H1 (cell line): ENCODE results near the gene KMT5B.

ENCODE experiments used
- BACH1 ChIP-seq: IDR thresholded peaks from 2 replicates; pipeline ENCODE4 v1.6.1; 2012; ENCODE audit warnings: low read length, improper control_type of control experiment
- EZH2 ChIP-seq: fragments of 200-600 bp; sonication (generic); IDR thresholded peaks from 2 replicates; pipeline ENCODE4 v1.7.1; 2012; ENCODE audit warnings: low read depth, mild to moderate bottlenecking, moderate library complexity, low read length, inconsistent platforms; ENCODE audit not compliant: severe bottlenecking
- GTF2F1 ChIP-seq: IDR thresholded peaks from 2 replicates; pipeline ENCODE4 v1.6.1; 2012; ENCODE audit warnings: low read depth, low read length, improper control_type of control experiment, borderline replicate concordance
- JUN ChIP-seq: IDR thresholded peaks from 2 replicates; pipeline ENCODE4 v1.6.1; 2011; ENCODE audit warnings: low read depth, mild to moderate bottlenecking, improper control_type of control experiment, low read length
- NRF1 ChIP-seq: IDR thresholded peaks from 2 replicates; pipeline ENCODE4 v1.6.1; 2011; ENCODE audit warnings: mild to moderate bottlenecking, low read depth, low read length, improper control_type of control experiment
- POLR2A ChIP-seq, 2 experiments: IDR thresholded peaks; 1 replicate in 1 of 2; 2 replicates in 1 of 2; pipeline ENCODE4 v1.6.1; 2011; ENCODE audit warnings: low read depth in 2 of 2, low read length in 2 of 2, mild to moderate bottlenecking in 2 of 2; ENCODE audit errors: control extremely low read depth in 1 of 2
- SP2 ChIP-seq: IDR thresholded peaks from 2 replicates; pipeline ENCODE4 v1.6.1; 2012; ENCODE audit warnings: mild to moderate bottlenecking, low read length, inconsistent platforms
- SRF ChIP-seq: IDR thresholded peaks from 2 replicates; pipeline ENCODE4 v1.6.1; 2011; ENCODE audit warnings: mild to moderate bottlenecking, low read depth, low read length, moderate library complexity
- TEAD4 ChIP-seq: IDR thresholded peaks from 2 replicates; pipeline ENCODE4 v1.6.1; 2012; ENCODE audit warnings: low read depth, low read length, inconsistent platforms, mixed read lengths
- ZNF274 ChIP-seq: IDR thresholded peaks from 2 replicates; pipeline ENCODE4 v1.7.0; 2012; ENCODE audit warnings: low read length, borderline replicate concordance; ENCODE audit errors: extremely low read depth
- TF ChIP-seq, protein P1 (sequence below), 3 experiments: IDR thresholded peaks; 1 replicate in 2 of 3; 2 replicates in 1 of 3; pipeline versions ENCODE4 v1.5.1 to v1.6.1; 2011; ENCODE audit warnings: low read length in 3 of 3, mild to moderate bottlenecking in 3 of 3, inconsistent platforms in 2 of 3, low read depth in 1 of 3, moderate library complexity in 1 of 3; ENCODE audit not compliant: insufficient read depth in 1 of 3; ENCODE audit errors: control extremely low read depth in 1 of 3
- TF ChIP-seq, protein P2 (sequence below): IDR thresholded peaks from 2 replicates; pipeline ENCODE4 v1.6.1; 2012; ENCODE audit warnings: inconsistent platforms
- TF ChIP-seq, protein P3 (sequence below): IDR thresholded peaks from 2 replicates; pipeline ENCODE4 v1.6.1; 2012; ENCODE audit warnings: low read length, inconsistent platforms
- TF ChIP-seq, protein P4 (sequence below): IDR thresholded peaks from 2 replicates; pipeline ENCODE4 v1.6.1; 2011; ENCODE audit warnings: low read length, improper control_type of control experiment

DNA sequence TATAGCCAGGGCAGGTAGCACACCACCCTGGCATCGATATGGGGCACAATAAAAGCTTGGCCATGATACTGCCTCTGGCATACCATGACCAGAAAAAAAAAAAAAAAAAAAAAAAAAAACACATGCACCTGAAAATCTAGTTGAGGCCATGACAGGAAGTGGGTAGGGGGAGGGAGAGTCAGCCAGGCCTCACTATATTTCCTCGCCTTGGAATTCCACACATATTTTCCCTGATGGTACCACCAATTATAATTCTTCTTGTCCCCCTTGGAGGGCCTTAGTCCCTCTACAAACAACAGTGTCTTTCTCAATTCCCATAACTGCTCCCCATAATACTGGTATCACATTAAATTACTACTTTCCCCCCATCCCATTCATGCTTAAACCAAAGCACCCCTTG is 79.3 kb downstream of the KMT5B start:
- TF ChIP-seq, protein P1, sequence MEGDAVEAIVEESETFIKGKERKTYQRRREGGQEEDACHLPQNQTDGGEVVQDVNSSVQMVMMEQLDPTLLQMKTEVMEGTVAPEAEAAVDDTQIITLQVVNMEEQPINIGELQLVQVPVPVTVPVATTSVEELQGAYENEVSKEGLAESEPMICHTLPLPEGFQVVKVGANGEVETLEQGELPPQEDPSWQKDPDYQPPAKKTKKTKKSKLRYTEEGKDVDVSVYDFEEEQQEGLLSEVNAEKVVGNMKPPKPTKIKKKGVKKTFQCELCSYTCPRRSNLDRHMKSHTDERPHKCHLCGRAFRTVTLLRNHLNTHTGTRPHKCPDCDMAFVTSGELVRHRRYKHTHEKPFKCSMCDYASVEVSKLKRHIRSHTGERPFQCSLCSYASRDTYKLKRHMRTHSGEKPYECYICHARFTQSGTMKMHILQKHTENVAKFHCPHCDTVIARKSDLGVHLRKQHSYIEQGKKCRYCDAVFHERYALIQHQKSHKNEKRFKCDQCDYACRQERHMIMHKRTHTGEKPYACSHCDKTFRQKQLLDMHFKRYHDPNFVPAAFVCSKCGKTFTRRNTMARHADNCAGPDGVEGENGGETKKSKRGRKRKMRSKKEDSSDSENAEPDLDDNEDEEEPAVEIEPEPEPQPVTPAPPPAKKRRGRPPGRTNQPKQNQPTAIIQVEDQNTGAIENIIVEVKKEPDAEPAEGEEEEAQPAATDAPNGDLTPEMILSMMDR (IDR thresholded peaks at IDR 0.05; ENCODE audit: control extremely low read depth in 1 of 3, insufficient read depth in 1 of 3, low read depth in 1 of 3, low read length in 3 of 3) = no peak
- TF ChIP-seq TEAD4 = no peak
- TF ChIP-seq, protein P2, sequence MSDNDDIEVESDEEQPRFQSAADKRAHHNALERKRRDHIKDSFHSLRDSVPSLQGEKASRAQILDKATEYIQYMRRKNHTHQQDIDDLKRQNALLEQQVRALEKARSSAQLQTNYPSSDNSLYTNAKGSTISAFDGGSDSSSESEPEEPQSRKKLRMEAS = no peak
- no peak for TF ChIP-seq GTF2F1
- TF ChIP-seq POLR2A (IDR thresholded peaks at IDR 0.05; ENCODE audit: control extremely low read depth in 1 of 2, low read depth in 2 of 2, low read length in 2 of 2) = no peak
- no peak for TF ChIP-seq SRF
- no peak for TF ChIP-seq JUN
- TF ChIP-seq ZNF274 = no peak
- no peak for TF ChIP-seq SP2
- TF ChIP-seq, protein P3, sequence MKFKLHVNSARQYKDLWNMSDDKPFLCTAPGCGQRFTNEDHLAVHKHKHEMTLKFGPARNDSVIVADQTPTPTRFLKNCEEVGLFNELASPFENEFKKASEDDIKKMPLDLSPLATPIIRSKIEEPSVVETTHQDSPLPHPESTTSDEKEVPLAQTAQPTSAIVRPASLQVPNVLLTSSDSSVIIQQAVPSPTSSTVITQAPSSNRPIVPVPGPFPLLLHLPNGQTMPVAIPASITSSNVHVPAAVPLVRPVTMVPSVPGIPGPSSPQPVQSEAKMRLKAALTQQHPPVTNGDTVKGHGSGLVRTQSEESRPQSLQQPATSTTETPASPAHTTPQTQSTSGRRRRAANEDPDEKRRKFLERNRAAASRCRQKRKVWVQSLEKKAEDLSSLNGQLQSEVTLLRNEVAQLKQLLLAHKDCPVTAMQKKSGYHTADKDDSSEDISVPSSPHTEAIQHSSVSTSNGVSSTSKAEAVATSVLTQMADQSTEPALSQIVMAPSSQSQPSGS = no peak
- no peak for TF ChIP-seq BACH1
- TF ChIP-seq, protein P4, sequence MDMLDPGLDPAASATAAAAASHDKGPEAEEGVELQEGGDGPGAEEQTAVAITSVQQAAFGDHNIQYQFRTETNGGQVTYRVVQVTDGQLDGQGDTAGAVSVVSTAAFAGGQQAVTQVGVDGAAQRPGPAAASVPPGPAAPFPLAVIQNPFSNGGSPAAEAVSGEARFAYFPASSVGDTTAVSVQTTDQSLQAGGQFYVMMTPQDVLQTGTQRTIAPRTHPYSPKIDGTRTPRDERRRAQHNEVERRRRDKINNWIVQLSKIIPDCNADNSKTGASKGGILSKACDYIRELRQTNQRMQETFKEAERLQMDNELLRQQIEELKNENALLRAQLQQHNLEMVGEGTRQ = no peak
- no peak for TF ChIP-seq EZH2
- no peak for TF ChIP-seq NRF1
